Loucy (cell line): ENCODE measurements around the gene CXCL5.

ENCODE experiments used
- H2AFZ ChIP-seq: fragments of 200-600 bp; sonication (generic); 2 replicates; pipeline ENCODE4 v1.6.0; 2016; ENCODE audit warnings: antibody characterized with exemption, mild to moderate bottlenecking, low read length, moderate library complexity
- H3F3A ChIP-seq: fragments of 200-600 bp; 2 replicates; pipeline ENCODE4 v1.6.0; 2016; ENCODE audit warnings: antibody characterized with exemption, low read depth, mild to moderate bottlenecking
- H3K27me3 ChIP-seq: fragments of 200-600 bp; sonication (generic); 2 replicates; pipeline ENCODE4 v1.6.1; 2014; ENCODE audit warnings: low read length, mild to moderate bottlenecking; ENCODE audit not compliant: insufficient read depth, poor library complexity, severe bottlenecking
- H3K36me3 ChIP-seq: fragments of 200-600 bp; sonication (generic); 2 replicates; pipeline ENCODE4 v1.6.1; 2016; ENCODE audit warnings: low read length; ENCODE audit not compliant: insufficient read depth
- H3K4me1 ChIP-seq: fragments of 200-600 bp; sonication (generic); 2 replicates; pipeline ENCODE4 v1.5.1; 2014; ENCODE audit warnings: low read length, mild to moderate bottlenecking; ENCODE audit not compliant: insufficient read depth, poor library complexity, severe bottlenecking
- H3K4me2 ChIP-seq: fragments of 200-600 bp; sonication (generic); 2 replicates; pipeline ENCODE4 v1.6.0; 2014; ENCODE audit warnings: antibody characterized with exemption, low read length, low read depth, mild to moderate bottlenecking; ENCODE audit not compliant: poor library complexity, severe bottlenecking
- H3K4me3 ChIP-seq: fragments of 200-600 bp; sonication (generic); 2 replicates; pipeline ENCODE4 v1.5.1; 2014; ENCODE audit warnings: low read length, mild to moderate bottlenecking, mixed read lengths; ENCODE audit not compliant: poor library complexity, severe bottlenecking
- H3K79me2 ChIP-seq: fragments of 200-600 bp; sonication (generic); 2 replicates; pipeline ENCODE4 v1.6.1; 2014; ENCODE audit warnings: low read length; ENCODE audit not compliant: insufficient read depth
- H3K9ac ChIP-seq: fragments of 200-600 bp; sonication (generic); 2 replicates; pipeline ENCODE4 v1.6.0; 2014; ENCODE audit warnings: mild to moderate bottlenecking, low read depth, low read length, moderate library complexity; ENCODE audit not compliant: poor library complexity, severe bottlenecking
- H3K9me2 ChIP-seq: fragments of 200-600 bp; sonication (generic); replicated peaks from 2 replicates; pipeline ENCODE4 v1.6.1; 2016; ENCODE audit warnings: low read depth, low read length, mixed read lengths
- H3K9me3 ChIP-seq: fragments of 200-600 bp; sonication (generic); 2 replicates; pipeline ENCODE4 v1.6.1; 2014; ENCODE audit warnings: mild to moderate bottlenecking, antibody characterized with exemption, low read length, low read depth; ENCODE audit not compliant: insufficient read depth
- H4K20me1 ChIP-seq: fragments of 200-600 bp; sonication (generic); 2 replicates; pipeline ENCODE4 v1.6.0; 2014; ENCODE audit warnings: antibody characterized with exemption, low read length, mild to moderate bottlenecking; ENCODE audit not compliant: insufficient read depth, poor library complexity, severe bottlenecking
- CTCF ChIP-seq: fragments of 200-600 bp; sonication (generic); conservative IDR thresholded peaks from 2 replicates; pipeline ENCODE4 v1.5.1; 2014; ENCODE audit warnings: mild to moderate bottlenecking, antibody characterized with exemption, low read length
- EZH2phosphoT487 ChIP-seq: fragments of 200-600 bp; IDR thresholded peaks from 2 replicates; pipeline ENCODE4 v1.6.1; 2018; ENCODE audit warnings: antibody characterized with exemption, mild to moderate bottlenecking, moderate library complexity, borderline replicate concordance

Gene CXCL5

DNA sequence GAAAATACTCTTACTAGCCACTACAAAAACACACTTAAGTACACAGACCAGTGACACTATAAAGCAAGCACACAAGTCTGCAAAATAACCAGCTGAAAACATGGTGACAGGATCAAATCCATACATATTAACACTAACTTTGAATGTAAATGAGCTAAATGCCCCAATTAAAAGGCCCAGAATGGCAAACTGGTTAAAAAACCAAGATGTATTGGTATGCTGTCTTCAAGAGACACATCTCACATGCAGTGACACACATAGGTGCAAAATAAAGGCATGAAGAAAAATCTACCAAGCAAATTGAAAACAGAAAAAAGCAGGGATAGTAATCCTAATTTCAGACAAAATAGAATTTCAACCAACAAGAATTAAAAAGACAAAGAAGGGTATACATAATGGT is 27.5 kb downstream of the CXCL5 start:
- Histone ChIP-seq H3F3A (no peaks in the 10 kb centered on the region), H3K4me1 (no peaks in the 10 kb centered on the region)

DNA sequence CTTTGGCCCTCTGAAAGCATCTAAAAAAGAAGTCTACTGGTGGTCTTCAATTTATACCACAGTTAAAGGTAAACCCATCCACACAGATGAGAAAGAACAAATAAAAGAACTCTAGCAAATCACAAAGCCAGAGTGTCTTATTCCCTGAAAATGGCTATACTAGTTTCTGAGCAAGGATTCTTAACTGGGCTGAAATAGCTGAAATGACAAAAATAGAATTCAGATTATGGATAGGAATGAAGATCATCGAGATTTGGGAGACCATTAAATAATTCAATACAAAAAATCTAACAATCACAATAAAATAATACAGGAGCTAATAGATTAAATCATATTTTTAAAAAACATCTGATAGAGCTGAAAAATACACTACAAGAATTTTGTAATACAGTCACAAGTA is 28.5 kb downstream of the CXCL5 start:
- Histone ChIP-seq H3K36me3 (no peaks in the 10 kb centered on the region), H3K79me2 (no peaks in the 10 kb centered on the region), H3K4me2 (no peak overlapping the region), H4K20me1 (no peaks in the 10 kb centered on the region), H3K9me3 (peaks cover 22% of the 10 kb centered on the region; the same call in 1 of the 2 replicates), H2AFZ (no peak overlapping the region), H3K4me1 (no peaks in the 10 kb centered on the region), H3K9ac (no peak overlapping the region), H3F3A (no peaks in the 10 kb centered on the region), H3K27me3 (no peaks in the 10 kb centered on the region), H3K4me3 (no peak overlapping the region), H3K9me2 (no peaks in the 10 kb centered on the region)
- TF ChIP-seq EZH2phosphoT487 (no peak), CTCF (no peak)

More for the DNA sequence above, 27.5 kb downstream of the CXCL5 start:
- TF ChIP-seq EZH2phosphoT487 = no peak
- no peak for TF ChIP-seq CTCF
- Histone ChIP-seq H2AFZ (no peak overlapping the region), H4K20me1 (no peaks in the 10 kb centered on the region), H3K9me2 (no peaks in the 10 kb centered on the region), H3K79me2 (no peaks in the 10 kb centered on the region), H3K9ac (no peak overlapping the region), H3K36me3 (no peaks in the 10 kb centered on the region), H3K27me3 (no peaks in the 10 kb centered on the region), H3K4me2 (no peak overlapping the region), H3K9me3 (peaks cover 22% of the 10 kb centered on the region; the same call in 1 of the 2 replicates), H3K4me3 (no peak overlapping the region)

DNA sequence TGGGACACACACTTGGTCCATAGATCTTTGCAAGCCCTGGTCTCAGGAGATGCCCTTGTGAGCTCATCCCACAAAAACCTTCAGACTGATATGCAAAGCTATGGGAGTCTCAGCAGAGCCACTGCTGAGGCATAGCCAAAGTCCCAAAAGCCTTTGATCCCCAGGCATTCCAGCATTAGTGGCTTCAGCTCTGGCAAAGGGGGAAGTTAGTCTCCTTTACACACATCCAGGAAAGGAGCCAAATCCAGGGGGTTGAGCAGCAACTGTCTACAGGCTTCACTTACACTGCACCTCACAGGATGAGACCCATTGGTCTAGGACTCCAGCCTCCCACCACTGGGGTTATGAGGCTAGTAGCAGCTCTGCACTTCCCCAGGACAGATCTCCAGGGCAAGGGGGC is 30.6 kb downstream of the CXCL5 start:
- Histone ChIP-seq H3K27me3 (no peaks in the 10 kb centered on the region), H3K36me3 (no peaks in the 10 kb centered on the region), H4K20me1 (no peaks in the 10 kb centered on the region), H3K9me2 (no peaks in the 10 kb centered on the region), H3K79me2 (no peaks in the 10 kb centered on the region), H3K4me2 (no peak overlapping the region), H3K9me3 (peaks cover 15% of the 10 kb centered on the region; the same call in 1 of the 2 replicates), H3K4me1 (no peaks in the 10 kb centered on the region), H3F3A (no peaks in the 10 kb centered on the region), H2AFZ (no peak overlapping the region), H3K4me3 (no peak overlapping the region), H3K9ac (no peak overlapping the region)
- no peak for TF ChIP-seq CTCF
- no peak for TF ChIP-seq EZH2phosphoT487
